SK-N-MC (cell line): Measurements from ENCODE around the gene AKAP10.
"Not testable (repeated sequence)": the region's sequence is repeated elsewhere in the genome, so short reads cannot be mapped to it uniquely, and the experiment has no call there.

Source experiments
- DNase-seq: peaks from one replicate; pipeline ENCODE4 v3.0.0-alpha.2; 2011; ENCODE audit warnings: low read depth, low spot score
- H3K27ac ChIP-seq: fragments of 200-600 bp; sonication (generic); 2 replicates; pipeline ENCODE4 v1.5.1; 2016; ENCODE audit warnings: mixed run types
- H3K36me3 ChIP-seq: fragments of 200-600 bp; sonication (generic); 2 replicates; pipeline ENCODE4 v1.6.1; 2017; ENCODE audit warnings: antibody characterized with exemption, low read length, mixed read lengths; ENCODE audit not compliant: insufficient read depth
- H3K4me3 ChIP-seq: fragments of 200-600 bp; sonication (generic); 2 replicates; pipeline ENCODE4 v1.5.1; 2016
- H3K9ac ChIP-seq: fragments of 200-600 bp; sonication (generic); 2 replicates; pipeline ENCODE4 v1.8.0; 2017; ENCODE audit warnings: mixed run types, mixed read lengths; ENCODE audit not compliant: insufficient read length
- H3K9me3 ChIP-seq: fragments of 200-600 bp; sonication (generic); 2 replicates; pipeline ENCODE4 v1.6.1; 2017; ENCODE audit warnings: low read depth, mild to moderate bottlenecking, antibody characterized with exemption, low read length, moderate library complexity, mixed read lengths
- EZH2 ChIP-seq: fragments of 200-600 bp; sonication (generic); IDR thresholded peaks from one replicate; pipeline ENCODE4 v1.6.1; 2017; ENCODE audit warnings: antibody characterized with exemption
- FOXP2 ChIP-seq: optimal IDR thresholded peaks from 2 replicates; pipeline ENCODE3; 2011; ENCODE audit warnings: mild to moderate bottlenecking, moderate library complexity; ENCODE audit not compliant: insufficient read depth; ENCODE audit errors: extremely low read length, control extremely low read depth
- POLR2AphosphoS5 ChIP-seq: IDR thresholded peaks from 2 replicates; pipeline ENCODE4 v1.6.1; 2012; ENCODE audit warnings: mild to moderate bottlenecking, low read depth, low read length, borderline replicate concordance

Gene AKAP10

GRCh38 chr17:19876529-19877161 lies 101.0 kb downstream of the AKAP10 start:
- H3K4me3 ChIP-seq: peak overlapping the region; percentile 43; the same call in 1 of the 2 replicates
- no peak overlapping the region for H3K27ac ChIP-seq
- H3K9ac ChIP-seq: no peak overlapping the region
- DNase-seq: no peak
- TF ChIP-seq POLR2AphosphoS5: no peak
- TF ChIP-seq FOXP2: no peak
- TF ChIP-seq EZH2: no peak
- H3K9me3 ChIP-seq: no peaks in the 10 kb centered on the region
- H3K36me3 ChIP-seq: no peaks in the 10 kb centered on the region

- no peak for TF ChIP-seq EZH2
- TF ChIP-seq FOXP2: no peak
- TF ChIP-seq POLR2AphosphoS5: no peak
- Histone ChIP-seq H3K27ac (no peak overlapping the region), H3K9ac (no peak overlapping the region), H3K36me3 (no peaks in the 10 kb centered on the region), H3K4me3 (no peak overlapping the region), H3K9me3 (no peaks in the 10 kb centered on the region)
- no peak for DNase-seq
Observed at GRCh38 chr17:19874256-19874655, 103.4 kb downstream of the AKAP10 start.

GRCh38 chr17:19873346-19873745 lies 104.3 kb downstream of the AKAP10 start:
- no peak overlapping the region for H3K27ac ChIP-seq
- TF ChIP-seq FOXP2 (no peak), EZH2 (no peak), POLR2AphosphoS5 (no peak)
- no peaks in the 10 kb centered on the region for H3K36me3 ChIP-seq
- H3K9ac ChIP-seq: no peak overlapping the region
- no peak for DNase-seq
- H3K4me3 ChIP-seq: no peak overlapping the region
- H3K9me3 ChIP-seq: no peaks in the 10 kb centered on the region

- Histone ChIP-seq H3K4me3 (peak overlapping the region; percentile 83), H3K36me3 (no peaks in the 10 kb centered on the region), H3K9me3 (no peaks in the 10 kb centered on the region), H3K27ac (no peak overlapping the region), H3K9ac (no peak overlapping the region)
- DNase-seq: no peak
- TF ChIP-seq EZH2 (no peak), POLR2AphosphoS5 (no peak), FOXP2 (no peak)
Observed at GRCh38 chr17:19868079-19868395, 109.6 kb downstream of the AKAP10 start.

- no peak for DNase-seq
- Histone ChIP-seq H3K9me3 (no peaks in the 10 kb centered on the region), H3K4me3 (peak within 1 kb of the TSS; percentile 83), H3K9ac (peak within 1 kb of the TSS; percentile 79), H3K27ac (no peak within 1 kb of the TSS), H3K36me3 (no peaks in the 10 kb centered on the region)
- no peak for TF ChIP-seq EZH2
- TF ChIP-seq POLR2AphosphoS5: no peak
- no peak for TF ChIP-seq FOXP2
Observed at GRCh38 chr17:19867329-19868078, 110.1 kb downstream of the AKAP10 start, which contains the start of gene ULK2. Gene ULK2, minus strand, starts transcription at chr17:19867936. Its CDS starts 519 bp downstream, at chr17:19867417.

GRCh38 chr17:19867079-19867328 lies 110.6 kb downstream of the AKAP10 start:
- peak overlapping the region; percentile 79 for H3K9ac ChIP-seq
- no peak for TF ChIP-seq FOXP2
- no peak for TF ChIP-seq EZH2
- TF ChIP-seq POLR2AphosphoS5: no peak

GRCh38 chr17:19865021-19865420 lies 112.6 kb downstream of the AKAP10 start:
- Histone ChIP-seq H3K9me3 (no peaks in the 10 kb centered on the region), H3K36me3 (no peaks in the 10 kb centered on the region), H3K27ac (no peak overlapping the region), H3K9ac (no peak overlapping the region), H3K4me3 (no peak overlapping the region)
- DNase-seq: no peak
- TF ChIP-seq POLR2AphosphoS5 (no peak), EZH2 (no peak), FOXP2 (no peak)

More at GRCh38 chr17:19867079-19867328, 110.6 kb downstream of the AKAP10 start:
- Histone ChIP-seq H3K4me3 (peak overlapping the region; percentile 83), H3K36me3 (no peaks in the 10 kb centered on the region), H3K27ac (no peak overlapping the region), H3K9me3 (no peaks in the 10 kb centered on the region)
- no peak for DNase-seq

GRCh38 chr17:19860647-19861177 lies 116.9 kb downstream of the AKAP10 start:
- not testable (repeated sequence) for H3K36me3 ChIP-seq, DNase-seq, H3K9me3 ChIP-seq

More at GRCh38 chr17:19860647-19861177, 116.9 kb downstream of the AKAP10 start:
- not testable (repeated sequence) for H3K4me3 ChIP-seq, H3K9ac ChIP-seq, H3K27ac ChIP-seq
